CD4-positive, alpha-beta T cell treated with Interleukin-15 for 1 hour (primary cell): ENCODE measurements around the gene DGKD.

Experiments used
- DNase-seq: peaks from one replicate; pipeline ENCODE4 v3.0.0-alpha.2; 2020

The DGKD gene

GRCh38 chr2:233433794-233434193 lies 79.5 kb downstream of the DGKD start:
- DNase-seq, result no peak

GRCh38 chr2:233434666-233435330 lies 80.5 kb downstream of the DGKD start:
- no peak for DNase-seq

GRCh38 chr2:233435436-233436190 lies 81.3 kb downstream of the DGKD start:
- no peak for DNase-seq

GRCh38 chr2:233436191-233436581 lies 81.9 kb downstream of the DGKD start:
- DNase-seq, result no peak

- no peak for DNase-seq
Observed at GRCh38 chr2:233436691-233437438, 82.6 kb downstream of the DGKD start.

GRCh38 chr2:233437439-233437955 lies 83.2 kb downstream of the DGKD start:
- DNase-seq, result no peak

GRCh38 chr2:233438573-233439147 lies 84.4 kb downstream of the DGKD start:
- no peak for DNase-seq

- no peak for DNase-seq
Observed at GRCh38 chr2:233439191-233439590, 84.9 kb downstream of the DGKD start.

GRCh38 chr2:233440314-233440713 lies 86.0 kb downstream of the DGKD start:
- no peak for DNase-seq

- DNase-seq, result no peak
Observed at GRCh38 chr2:233440714-233441113, 86.4 kb downstream of the DGKD start.

GRCh38 chr2:233441161-233442027 lies 87.1 kb downstream of the DGKD start:
- no peak for DNase-seq

- DNase-seq, result no peak
Observed at GRCh38 chr2:233442028-233442310, 87.7 kb downstream of the DGKD start.

- DNase-seq, result peak; percentile 80
Observed at GRCh38 chr2:233443511-233444183, 89.4 kb downstream of the DGKD start.

GRCh38 chr2:233444501-233444900 lies 90.2 kb downstream of the DGKD start:
- no peak for DNase-seq

- no peak for DNase-seq
Observed at GRCh38 chr2:233445152-233445830, 91.0 kb downstream of the DGKD start.

- no peak for DNase-seq
Observed at GRCh38 chr2:233446121-233446520, 91.8 kb downstream of the DGKD start.

- no peak for DNase-seq
Observed at GRCh38 chr2:233446606-233447305, 92.5 kb downstream of the DGKD start.

GRCh38 chr2:233447506-233448219 lies 93.4 kb downstream of the DGKD start:
- DNase-seq, result no peak

- no peak for DNase-seq
Observed at GRCh38 chr2:233448220-233448559, 93.9 kb downstream of the DGKD start.

GRCh38 chr2:233448575-233448974 lies 94.3 kb downstream of the DGKD start:
- DNase-seq, result no peak
